Ovary (tissue), 9 donors: ENCODE results near the gene ATP2B2. TPM values are rescaled to one million over a fixed set of nuclear protein-coding genes. Genes with fewer than 3 reads are reported as not detected.

Source experiments
- DNase-seq, 5 donors: peaks; one replicate each; pipeline ENCODE4 v3.0.0-alpha.2; 2019 to 2020
- H3K27ac ChIP-seq, 2 donors: fragments of 200-600 bp; one replicate each; pipeline versions ENCODE4 v1.5.1 to v1.8.0; 2019 to 2022
- H3K27me3 ChIP-seq: fragments of 200-600 bp; one replicate; pipeline ENCODE4 v1.8.0; 2022
- H3K36me3 ChIP-seq: fragments of 200-600 bp; sonication (generic); one replicate; pipeline ENCODE4 v1.5.1; 2019
- H3K4me1 ChIP-seq: one replicate; pipeline ENCODE4 v1.8.1; 2013; ENCODE audit warnings: mild to moderate bottlenecking, moderate library complexity; ENCODE audit not compliant: insufficient read depth
- H3K4me3 ChIP-seq: fragments of 200-600 bp; sonication (generic); one replicate; pipeline ENCODE4 v1.5.1; 2017
- H3K9me3 ChIP-seq, 2 donors: fragments of 200-600 bp in 1 of 2; sonication (generic) in 1 of 2; one replicate each; pipeline versions ENCODE4 v1.5.1 to v1.8.1; 2013 to 2019; ENCODE audit warnings: mild to moderate bottlenecking in 1 of 2, moderate library complexity in 1 of 2
- EP300 ChIP-seq: sonication (generic); formaldehyde crosslinking; IDR thresholded peaks from one replicate; pipeline ENCODE4 v1.6.1; 2017; ENCODE audit warnings: antibody characterized with exemption
- POLR2A ChIP-seq: fragments of 450-650 bp; IDR thresholded peaks from one replicate; pipeline ENCODE4 v1.6.1; 2017; ENCODE audit warnings: antibody characterized with exemption, mild to moderate bottlenecking, moderate library complexity
- WGBS, 3 donors: extraction: QIAGEN DNeasy Blood & Tissue Kit in 1 of 3; methylation state at CpG; one replicate each; pipeline versions ENCODE4 v1.1.5 to v1.1.7; 2013 to 2017; 5-methylcytosine and 5-hydroxymethylcytosine counted together
- intact Hi-C, 4 donors: fragments of 100-400 bp; cut with DNase I; formaldehyde crosslinking; loops; one replicate each; pipeline versions ENCODE4 v1.11.0 to v1.15.1; 2022 to 2023
- polyA plus RNA-seq, 2 donors: library from polyadenylated mRNA; stranded (reverse); fragments of 200-250 nt in 1 of 2; fragments of 350-450 nt in 1 of 2; fragmentation: Illumina TruSeq in 1 of 2; extraction: RNeasy Lipid Tissue Mini Kit (QIAGEN cat#74804) in 1 of 2; gene quantifications; one replicate each; pipeline ENCODE4 v1.2.3, GENCODE V29; 2013 to 2014
- total RNA-seq, 7 donors: library from RNA; depleted of rRNA in 2 of 7; stranded (reverse); fragments of >200 nt in 2 of 7; fragmentation: NEBNext Ultra II Directional in 3 of 7; extraction: Animal tissue kit (Norgen Biotek cat#: 25700) in 3 of 7; gene quantifications; one replicate each; pipeline versions ENCODE4 v1.1.0 to v1.2.4, GENCODE V29; 2016 to 2023
- TF ChIP-seq, protein P1 (sequence below), 3 donors: fragments of 450-650 bp in 2 of 3; fragments of 200-600 bp in 1 of 3; IDR thresholded peaks; one replicate each; pipeline versions ENCODE4 v1.5.1 to v1.8.0; 2016 to 2022; ENCODE audit warnings: antibody characterized with exemption in 3 of 3, mild to moderate bottlenecking in 1 of 3
- donor health status: DM: no; HTN: no; CAD: no; lungs with moderate emphysema.
- donor health status: DM: no; HTN: no; CAD: no.
- donor health status: Bipolar disorder and iron deficiency.
- donor health status: DM: yes; HTN: yes; CAD: no.
- donor health status: DM: no; HTN: no; CAD: no.
- donor health status: DM: yes; HTN: yes; CAD: no.

Gene ATP2B2
- total and polyA plus RNA-seq, 9 donors, result 0.05 to 11.6 (median 0.52) TPM; not detected in 2

DNA sequence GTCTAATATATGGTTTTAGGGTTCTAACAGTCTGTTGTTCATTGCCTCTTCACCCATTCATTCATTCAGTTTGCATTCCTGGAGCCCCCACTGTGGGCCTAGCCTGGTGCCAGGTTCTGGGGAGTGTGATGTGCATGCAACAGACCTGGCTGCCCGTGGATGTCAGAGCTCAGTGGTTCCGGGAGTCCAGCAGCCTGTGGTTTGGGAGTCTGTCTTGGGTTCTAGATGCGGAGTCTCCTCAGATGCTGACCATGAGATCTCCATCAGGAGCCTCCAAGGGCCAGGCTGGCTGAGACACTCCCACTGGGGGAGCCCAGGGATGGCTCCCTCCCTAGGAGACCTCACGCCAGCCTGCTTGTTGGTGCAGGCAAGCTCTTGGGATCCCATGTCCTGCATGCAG, 92.3 kb downstream of the ATP2B2 start:
- no peak for DNase-seq
- Histone ChIP-seq H3K36me3 (no peaks in the 10 kb centered on the region), H3K4me1 (no peaks in the 10 kb centered on the region), H3K9me3 (no peaks in the 10 kb centered on the region), H3K4me3 (no peak overlapping the region), H3K27ac (no peak overlapping the region), H3K27me3 (no peaks in the 10 kb centered on the region)
- 84 to 94% (median 92%) methylated on average over 4 of the region's 4 CpGs for WGBS, 3 donors
- intact Hi-C loops, result loop anchor here in 1 of 4 donors (5.0 kb wide), 1 partner anchor 966 kb away; no protein-coding TSS in a partner anchor
- TF ChIP-seq POLR2A (no peak), EP300 (no peak)
- TF ChIP-seq, protein P1, sequence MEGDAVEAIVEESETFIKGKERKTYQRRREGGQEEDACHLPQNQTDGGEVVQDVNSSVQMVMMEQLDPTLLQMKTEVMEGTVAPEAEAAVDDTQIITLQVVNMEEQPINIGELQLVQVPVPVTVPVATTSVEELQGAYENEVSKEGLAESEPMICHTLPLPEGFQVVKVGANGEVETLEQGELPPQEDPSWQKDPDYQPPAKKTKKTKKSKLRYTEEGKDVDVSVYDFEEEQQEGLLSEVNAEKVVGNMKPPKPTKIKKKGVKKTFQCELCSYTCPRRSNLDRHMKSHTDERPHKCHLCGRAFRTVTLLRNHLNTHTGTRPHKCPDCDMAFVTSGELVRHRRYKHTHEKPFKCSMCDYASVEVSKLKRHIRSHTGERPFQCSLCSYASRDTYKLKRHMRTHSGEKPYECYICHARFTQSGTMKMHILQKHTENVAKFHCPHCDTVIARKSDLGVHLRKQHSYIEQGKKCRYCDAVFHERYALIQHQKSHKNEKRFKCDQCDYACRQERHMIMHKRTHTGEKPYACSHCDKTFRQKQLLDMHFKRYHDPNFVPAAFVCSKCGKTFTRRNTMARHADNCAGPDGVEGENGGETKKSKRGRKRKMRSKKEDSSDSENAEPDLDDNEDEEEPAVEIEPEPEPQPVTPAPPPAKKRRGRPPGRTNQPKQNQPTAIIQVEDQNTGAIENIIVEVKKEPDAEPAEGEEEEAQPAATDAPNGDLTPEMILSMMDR (IDR thresholded peaks at IDR 0.05), result no peak

DNA sequence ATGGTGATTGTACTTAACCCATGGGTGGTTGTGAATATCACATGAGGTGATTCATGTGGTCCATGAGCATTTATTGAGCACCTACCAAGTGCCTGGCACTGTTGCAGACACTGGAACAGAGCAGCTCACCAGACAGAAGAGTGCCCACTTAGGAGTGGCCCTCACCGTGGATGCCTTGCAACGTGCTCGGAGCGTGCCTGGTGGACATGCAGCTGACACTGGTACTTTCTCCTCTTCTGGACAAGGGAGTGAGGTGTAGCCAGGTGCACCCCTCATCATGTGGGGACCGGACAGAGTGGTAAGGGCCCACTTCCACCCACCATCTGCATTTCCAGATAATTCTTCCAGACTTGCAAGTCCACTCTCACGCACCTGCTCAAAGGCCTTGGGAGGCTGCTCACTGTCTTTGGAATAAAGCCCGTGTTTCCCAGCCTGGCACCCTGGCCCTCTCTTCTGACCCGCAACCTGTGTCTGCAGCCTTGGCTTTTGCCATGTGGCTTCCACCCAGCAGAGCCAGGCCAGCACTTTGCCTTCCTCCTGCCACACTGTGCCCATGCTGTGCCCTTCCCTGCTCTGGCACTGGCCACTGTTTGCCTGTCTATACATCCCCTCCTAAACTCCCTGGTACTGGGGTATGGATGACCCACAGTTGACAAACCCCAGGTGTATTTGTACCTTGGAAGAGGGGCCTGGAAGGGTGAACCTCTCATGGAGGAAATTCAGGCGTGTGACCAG, 93.6 kb downstream of the ATP2B2 start:
- H3K27me3 ChIP-seq, result no peaks in the 10 kb centered on the region
- intact Hi-C loops, result loop anchor here in 1 of 4 donors (5.0 kb wide), 1 partner anchor 964 kb away; no protein-coding TSS in a partner anchor
- 88 to 94% (median 93%) methylated on average over 9 of the region's 9 CpGs for WGBS, 3 donors
- no peaks in the 10 kb centered on the region for H3K36me3 ChIP-seq
- DNase-seq, result no peak
- TF ChIP-seq, protein P1 (IDR thresholded peaks at IDR 0.05), result no peak
- TF ChIP-seq EP300 (no peak), POLR2A (no peak)
- no peaks in the 10 kb centered on the region for H3K9me3 ChIP-seq
- H3K27ac ChIP-seq, result no peak overlapping the region
- H3K4me3 ChIP-seq, result no peak overlapping the region
- no peaks in the 10 kb centered on the region for H3K4me1 ChIP-seq

DNA sequence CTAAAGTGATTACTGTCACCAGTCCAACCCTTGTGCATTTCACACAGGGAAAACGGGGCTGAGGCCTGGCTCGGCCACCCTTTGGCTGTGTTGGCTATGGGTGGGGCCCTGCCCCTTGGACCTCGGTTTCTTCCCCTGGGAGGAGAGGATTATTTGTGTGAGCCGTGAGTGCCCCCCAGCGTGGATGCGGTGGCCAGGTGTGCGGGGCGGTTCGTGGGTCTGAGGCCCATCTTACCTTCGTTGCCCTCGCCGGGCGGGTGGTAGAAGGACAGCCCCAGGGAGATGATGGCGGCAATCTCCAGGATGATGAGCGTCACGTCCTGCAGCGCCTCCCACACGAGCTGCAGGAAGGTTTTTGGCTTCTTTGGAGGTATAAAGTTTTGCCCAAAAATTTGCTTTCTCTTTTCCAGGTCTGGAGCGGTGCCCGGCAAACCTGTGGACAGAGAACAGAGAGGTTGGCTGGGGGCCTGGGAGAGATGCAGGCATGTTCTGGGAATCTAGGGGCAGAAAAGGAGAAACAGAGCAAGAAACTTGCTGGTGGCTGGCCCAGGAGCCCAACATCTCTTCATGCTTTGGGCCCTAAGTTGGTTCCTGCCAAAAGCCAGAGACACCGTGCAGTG, 94.9 kb downstream of the ATP2B2 start:
- no peak overlapping the region for H3K4me3 ChIP-seq
- intact Hi-C loops, result loop anchor here in 1 of 4 donors (5.0 kb wide), 1 partner anchor 963 kb away; no protein-coding TSS in a partner anchor
- H3K9me3 ChIP-seq, result no peaks in the 10 kb centered on the region
- H3K27me3 ChIP-seq, result no peaks in the 10 kb centered on the region
- no peak overlapping the region for H3K27ac ChIP-seq
- whole genome bisulfite sequencing, 3 donors, result 77 to 80% (median 77%) methylated on average over 21 of the region's 21 CpGs
- H3K36me3 ChIP-seq, result no peaks in the 10 kb centered on the region
- no peak for DNase-seq
- TF ChIP-seq EP300 (no peak), POLR2A (no peak)
- TF ChIP-seq, protein P1 (IDR thresholded peaks at IDR 0.05), result no peak
- no peaks in the 10 kb centered on the region for H3K4me1 ChIP-seq

DNA sequence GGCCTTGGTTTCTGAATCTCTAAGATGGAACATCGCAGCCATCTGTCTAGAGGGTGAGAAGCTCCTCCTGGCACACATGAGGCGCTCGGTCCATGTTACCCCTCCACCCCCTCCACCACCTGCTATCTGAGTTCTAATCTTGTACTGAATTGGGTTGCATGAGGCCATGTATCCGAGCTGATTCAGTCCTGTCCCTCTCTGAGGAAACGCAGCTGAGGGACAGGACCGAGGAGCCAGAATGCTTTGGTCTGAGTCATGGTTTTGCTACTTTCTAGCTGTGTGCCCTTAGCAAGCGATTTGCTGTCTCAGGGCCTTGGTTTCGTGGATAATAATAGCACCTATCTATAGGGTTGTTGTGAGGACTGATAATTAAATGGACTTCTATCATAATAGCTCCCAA, 96.7 kb downstream of the ATP2B2 start:
- WGBS, 3 donors, result 78 to 90% (median 84%) methylated on average over 8 of the region's 8 CpGs
- no peaks in the 10 kb centered on the region for H3K9me3 ChIP-seq
- H3K4me1 ChIP-seq, result no peaks in the 10 kb centered on the region
- intact Hi-C loops, result no loop called here
- H3K27me3 ChIP-seq, result no peaks in the 10 kb centered on the region
- H3K36me3 ChIP-seq, result no peaks in the 10 kb centered on the region
- no peak overlapping the region for H3K27ac ChIP-seq
- no peak for TF ChIP-seq POLR2A
- TF ChIP-seq, protein P1 (IDR thresholded peaks at IDR 0.05), result no peak
- TF ChIP-seq EP300, result no peak
- DNase-seq, result no peak
- no peak overlapping the region for H3K4me3 ChIP-seq
